AML-193 (cell line): ENCODE measurements around the gene MRPS16.
"Not testable (repeated sequence)": the region's sequence is repeated elsewhere in the genome, so short reads cannot be mapped to it uniquely, and the experiment has no call there.

Experiments used
- DNase-seq, 2 experiments: peaks; one replicate each; lab custom pipeline; 2025; lab: John Stamatoyannopoulos, UW

MRPS16 gene

DNA sequence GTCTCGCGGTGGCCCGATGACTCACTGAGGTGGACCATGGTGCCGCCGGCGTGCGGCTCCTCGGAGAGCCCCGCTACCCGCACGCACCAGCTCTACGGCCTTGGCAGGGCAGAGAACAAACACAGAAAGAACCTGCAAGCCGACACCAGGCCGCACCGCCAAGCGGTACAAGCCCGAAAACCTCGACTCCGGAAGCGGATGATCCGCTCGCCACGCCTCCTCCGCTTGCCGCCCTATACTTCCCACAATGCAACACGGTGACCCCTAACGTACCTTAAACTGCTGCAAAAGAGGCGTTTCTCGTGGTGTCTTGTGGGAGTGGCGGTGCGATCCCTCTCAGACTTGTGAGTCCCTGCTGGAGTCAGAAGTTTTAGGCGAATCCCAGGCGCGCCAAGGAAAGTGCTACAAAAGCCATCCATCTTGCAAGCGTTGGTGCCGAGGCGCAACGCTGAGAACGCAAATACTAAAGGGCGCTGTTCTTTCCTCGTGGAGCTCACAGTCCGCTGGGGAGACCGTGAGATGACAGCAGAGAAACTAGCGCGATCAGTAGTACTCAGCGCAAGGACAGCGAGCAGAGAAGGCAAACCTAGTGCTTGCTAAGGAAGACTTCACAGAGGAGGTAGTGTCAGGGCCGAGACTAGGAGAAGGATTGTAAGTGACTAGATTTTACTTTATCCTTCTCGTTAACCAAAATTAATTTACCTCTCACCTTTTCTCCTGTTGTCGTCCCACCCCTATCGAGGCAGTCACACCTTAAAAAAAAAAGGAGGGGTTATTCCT, at the start of gene MRPS16:
Gene MRPS16 (minus strand): TSS at position 200 of the 780 bp plus-strand sequence. CDS start 162 bp downstream, at position 38.
- DNase-seq: peak; percentile 95 to 96

DNA sequence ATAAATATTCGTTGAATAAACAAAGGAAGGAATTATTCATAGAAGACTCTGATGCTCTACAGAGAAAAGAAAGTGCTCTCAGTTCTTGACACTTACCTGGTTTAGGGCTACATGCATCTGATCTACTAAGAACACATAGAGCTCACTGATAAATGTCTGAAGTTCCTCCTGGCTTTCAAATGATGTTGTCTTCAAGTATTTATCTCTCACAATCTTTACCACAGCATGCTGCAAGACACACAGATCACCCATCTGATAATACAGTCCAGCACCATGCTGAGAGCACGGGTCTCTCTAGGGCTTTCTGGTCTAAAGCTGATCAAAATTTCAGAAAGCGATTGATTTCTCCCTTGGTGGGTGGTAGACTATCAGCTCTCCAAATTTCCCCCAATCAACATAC, 44.5 kb upstream of the MRPS16 start:
- DNase-seq: no peak

DNA sequence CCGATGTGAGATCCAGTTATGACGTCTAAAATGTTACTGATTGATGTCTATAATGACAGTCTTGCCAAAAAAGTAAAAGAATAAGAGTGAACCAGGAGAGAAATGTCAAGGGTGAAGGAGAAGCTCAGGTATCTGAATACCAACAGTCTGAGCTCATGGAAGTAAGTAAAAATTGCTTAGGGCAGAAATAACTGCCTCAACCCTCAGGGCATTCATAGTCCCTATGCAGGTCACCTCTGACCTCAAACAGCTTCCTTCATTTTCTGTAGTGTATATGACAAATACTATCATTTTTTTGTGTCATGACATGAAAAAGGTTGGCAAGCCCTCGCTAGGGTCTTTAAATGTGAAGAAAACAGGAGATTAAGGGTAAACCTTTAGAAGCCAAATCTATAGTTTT, 41.0 kb upstream of the MRPS16 start:
- no peak for DNase-seq

DNA sequence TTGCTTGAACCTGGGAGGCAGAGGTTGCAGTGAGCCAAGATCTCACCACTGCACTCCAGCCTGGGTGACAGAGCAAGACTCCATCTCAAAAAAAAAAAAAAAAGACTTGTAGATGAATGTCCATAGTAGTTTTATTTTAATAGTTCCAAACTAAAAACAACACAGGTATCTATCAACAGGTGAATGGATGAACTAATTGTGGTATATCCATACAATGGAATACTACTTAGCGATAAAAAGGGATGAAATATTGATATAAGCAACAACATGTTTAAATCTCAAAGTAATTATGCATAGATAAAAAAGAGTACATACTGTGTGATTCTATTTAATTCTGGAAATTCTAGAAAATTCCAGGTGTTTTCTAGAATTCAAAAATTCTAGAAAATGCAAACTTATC, 37.5 kb upstream of the MRPS16 start:
- DNase-seq: no peak

DNA sequence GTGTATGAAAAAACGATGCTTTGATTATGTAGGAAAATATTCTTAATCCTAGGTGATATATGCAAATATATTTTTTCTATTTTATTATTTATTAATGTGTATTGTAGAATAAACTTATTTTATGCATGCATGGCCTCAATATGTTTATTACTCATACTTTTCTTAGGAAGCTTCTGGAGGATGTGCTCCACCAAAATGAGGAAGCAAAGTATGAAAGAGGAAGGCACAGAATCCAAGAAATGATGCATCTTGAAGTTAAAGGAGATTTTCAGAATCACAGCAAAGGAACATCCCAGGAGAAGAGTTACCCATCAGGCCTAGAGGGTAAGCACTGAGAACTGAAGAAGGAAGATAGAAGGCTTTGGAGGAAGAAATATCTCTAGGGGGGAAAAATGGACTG, 35.0 kb upstream of the MRPS16 start:
- peak; percentile 5 to 15 for DNase-seq

DNA sequence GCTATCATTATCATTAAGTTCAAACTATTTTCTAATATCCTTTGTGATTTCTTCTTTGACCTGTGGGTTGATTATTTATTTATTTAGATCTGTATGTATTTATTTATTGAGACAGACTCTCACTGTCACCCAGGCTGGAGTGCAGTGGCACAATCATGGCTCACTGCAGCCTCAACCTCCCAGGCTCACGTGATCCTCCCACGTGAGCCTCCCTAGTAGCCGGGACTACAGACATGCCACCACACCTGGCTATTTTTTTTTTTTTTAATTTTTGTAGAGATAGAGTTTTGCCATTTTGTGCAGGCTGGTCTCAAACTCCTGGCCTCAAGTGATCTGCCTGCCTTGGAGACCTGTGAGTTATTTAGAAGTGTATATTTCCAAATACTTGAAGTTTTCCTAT, 28.7 kb upstream of the MRPS16 start:
- no peak for DNase-seq

DNA sequence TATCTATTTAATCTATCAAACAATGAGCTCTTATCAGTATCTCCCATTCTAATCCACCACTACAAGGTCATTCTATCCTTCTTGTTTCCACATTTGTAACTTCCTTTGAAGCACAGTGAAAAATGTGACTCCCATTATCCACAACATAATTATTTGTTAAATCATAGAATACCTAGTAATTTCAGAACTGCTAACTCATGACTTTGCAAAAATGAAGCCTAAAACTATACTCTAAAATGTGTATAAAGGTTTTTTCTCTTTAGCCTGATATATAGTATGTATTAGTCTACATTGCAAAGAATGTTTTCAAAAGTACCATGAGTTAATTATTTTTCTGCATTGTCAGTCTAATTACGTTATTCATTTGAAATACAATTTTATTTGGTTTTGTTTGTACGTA, 12.0 kb upstream of the MRPS16 start:
- no peak for DNase-seq

DNA sequence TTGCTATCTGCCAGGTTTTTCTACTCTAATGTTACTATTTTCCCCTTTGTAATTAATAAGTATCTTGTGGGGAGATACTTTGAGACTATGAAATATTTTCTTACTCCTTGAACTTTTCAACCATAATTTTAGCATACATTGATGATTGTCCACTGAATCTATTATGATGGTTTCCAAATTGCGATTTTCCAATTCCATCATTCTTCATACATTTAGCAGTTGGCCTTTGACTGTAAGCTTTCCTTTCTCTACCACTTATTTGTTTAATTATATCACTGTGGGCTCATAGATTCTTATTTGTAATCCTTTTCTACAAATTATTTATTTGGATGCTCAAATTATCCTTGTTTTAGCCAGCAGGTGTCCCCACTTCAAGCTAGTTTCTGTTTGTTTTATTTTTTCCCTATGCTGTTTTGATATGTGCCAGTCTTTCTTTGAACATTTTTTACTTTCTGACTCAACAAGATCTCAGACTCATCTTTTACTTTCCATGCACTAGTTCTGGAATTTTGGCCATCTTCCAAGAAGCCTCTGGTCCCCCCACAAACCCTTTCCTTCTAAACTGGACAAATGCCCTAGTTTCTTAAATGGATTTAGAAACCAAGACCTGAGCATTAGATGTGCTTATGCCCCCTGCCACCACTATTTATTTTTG, 11.4 kb upstream of the MRPS16 start:
- peak; percentile 50 to 51 for DNase-seq

DNA sequence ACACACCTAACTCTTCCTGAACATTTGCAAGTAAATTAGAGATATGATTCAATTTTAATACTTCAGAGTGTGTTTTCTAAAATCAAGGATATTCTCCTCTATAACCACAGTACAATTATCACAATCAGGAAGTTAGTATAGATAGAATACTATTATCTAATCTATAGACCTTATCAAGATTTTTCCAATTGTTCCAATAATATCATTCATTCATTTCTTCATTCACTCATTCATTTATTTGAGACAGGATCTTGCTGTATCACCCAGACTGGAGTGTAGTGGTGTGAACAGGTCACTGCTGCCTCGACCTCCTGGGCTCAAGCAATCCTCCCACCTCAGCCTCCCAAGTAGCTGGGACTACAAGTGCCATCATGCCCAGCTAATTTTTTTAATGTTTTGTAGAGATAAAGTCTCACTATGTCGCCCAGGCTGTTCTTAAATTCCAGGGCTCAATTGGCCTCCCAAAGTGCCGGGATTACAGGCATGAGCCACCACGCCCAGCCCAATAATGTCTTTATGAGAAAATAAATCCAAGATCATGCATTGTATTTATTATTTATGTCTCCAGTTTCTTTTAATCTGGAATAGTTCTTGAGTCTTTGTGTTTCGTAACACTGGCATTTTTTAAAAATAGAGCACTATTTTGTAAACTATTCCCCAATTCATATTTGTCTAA, 10.6 kb upstream of the MRPS16 start:
- no peak for DNase-seq

DNA sequence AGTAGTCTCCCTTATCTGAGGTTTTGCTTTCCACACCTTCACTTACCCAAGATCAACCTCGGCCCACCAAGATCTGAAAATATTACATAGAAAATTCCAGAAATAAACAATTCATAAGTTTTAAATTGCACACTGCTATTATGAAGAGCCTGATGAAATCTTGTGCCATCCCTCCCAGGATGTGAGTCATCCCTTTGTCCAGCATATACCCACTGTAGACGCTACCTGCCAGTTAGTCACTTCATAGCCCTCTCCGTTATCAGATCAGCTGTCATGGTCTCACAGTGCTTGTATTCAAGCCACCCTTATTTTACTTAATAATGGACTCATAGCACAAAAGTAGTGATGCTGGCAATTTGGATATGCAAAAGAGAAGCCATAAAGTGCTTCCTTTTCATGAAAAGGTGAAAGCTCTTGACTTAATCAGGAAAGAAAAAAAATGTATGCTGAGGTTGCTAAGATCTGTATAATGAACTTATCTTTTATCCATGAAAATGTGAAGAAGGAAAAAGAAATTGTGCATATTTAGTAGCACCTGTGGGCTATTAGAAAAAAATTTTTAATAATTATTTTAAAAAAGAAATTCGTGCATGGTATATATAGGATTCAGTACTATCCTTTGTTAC, 9.8 kb upstream of the MRPS16 start:
- no peak for DNase-seq

DNA sequence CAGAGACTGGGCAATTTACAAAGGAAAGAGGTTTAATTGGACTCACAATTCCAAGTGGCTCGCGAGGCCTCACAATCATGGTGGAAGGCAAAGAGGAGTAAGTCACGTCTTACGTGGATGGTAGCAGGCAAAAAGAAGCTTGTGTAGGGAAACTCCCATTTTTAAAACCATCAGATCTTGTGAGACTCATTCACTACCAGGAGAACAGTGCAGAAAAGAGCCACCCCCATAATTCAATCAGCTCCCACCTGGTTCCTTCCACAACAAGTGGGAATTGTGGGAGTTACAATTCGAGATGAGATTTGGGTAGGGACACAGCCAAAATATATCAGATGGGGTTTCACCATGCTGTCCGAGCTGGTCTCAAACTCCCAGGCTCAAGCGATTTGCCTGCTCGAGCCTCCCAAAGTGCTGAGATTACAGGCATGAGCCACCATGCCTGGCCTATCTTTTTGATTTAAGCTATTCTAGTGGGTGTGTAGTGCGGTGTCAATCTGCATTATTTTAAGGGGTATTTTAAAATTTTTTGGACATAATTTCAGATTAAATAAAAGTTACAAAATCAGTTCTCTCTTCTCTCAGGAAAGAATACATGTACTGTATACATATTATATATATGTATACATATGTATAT, 9.0 kb upstream of the MRPS16 start:
- no peak for DNase-seq

DNA sequence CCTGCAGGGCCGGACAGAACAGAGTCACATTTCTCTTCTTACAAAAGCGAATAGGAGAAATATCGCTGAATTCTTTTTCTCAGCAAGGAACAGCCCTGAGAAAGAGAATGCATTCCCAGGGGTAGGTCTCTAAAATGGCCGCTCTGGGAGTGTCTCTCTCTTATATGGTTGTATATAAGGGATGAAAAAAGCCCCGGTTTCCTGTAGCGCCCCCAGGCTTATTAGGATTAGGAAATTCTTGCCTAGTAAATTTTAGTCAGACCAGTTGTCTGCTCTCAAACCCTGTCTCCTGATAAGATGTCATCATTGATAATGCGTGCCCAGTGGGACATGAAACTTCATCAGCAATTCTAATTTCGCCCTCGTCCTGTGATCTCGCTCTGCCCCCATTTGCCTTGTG, 6.2 kb upstream of the MRPS16 start:
- DNase-seq: not testable (repeated sequence)

DNA sequence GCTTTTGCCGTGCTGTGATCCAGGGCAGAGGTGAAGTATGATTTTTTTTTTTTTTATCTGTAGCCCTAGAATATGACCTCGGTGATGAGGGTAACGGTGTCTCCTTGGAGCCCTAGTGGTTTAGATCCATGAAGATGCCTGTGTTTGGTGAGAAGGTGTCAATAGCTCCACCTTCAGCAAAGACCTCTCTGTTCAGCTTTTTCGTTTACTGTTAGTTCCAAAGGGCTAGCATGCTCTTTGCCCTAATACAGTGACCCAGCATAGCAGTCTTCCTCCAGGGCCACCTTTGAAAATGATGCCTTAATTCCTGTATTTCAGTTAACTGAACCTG, 746 bp upstream of the MRPS16 start:
- peak in 1 of 2 experiments; percentile 20 for DNase-seq

DNA sequence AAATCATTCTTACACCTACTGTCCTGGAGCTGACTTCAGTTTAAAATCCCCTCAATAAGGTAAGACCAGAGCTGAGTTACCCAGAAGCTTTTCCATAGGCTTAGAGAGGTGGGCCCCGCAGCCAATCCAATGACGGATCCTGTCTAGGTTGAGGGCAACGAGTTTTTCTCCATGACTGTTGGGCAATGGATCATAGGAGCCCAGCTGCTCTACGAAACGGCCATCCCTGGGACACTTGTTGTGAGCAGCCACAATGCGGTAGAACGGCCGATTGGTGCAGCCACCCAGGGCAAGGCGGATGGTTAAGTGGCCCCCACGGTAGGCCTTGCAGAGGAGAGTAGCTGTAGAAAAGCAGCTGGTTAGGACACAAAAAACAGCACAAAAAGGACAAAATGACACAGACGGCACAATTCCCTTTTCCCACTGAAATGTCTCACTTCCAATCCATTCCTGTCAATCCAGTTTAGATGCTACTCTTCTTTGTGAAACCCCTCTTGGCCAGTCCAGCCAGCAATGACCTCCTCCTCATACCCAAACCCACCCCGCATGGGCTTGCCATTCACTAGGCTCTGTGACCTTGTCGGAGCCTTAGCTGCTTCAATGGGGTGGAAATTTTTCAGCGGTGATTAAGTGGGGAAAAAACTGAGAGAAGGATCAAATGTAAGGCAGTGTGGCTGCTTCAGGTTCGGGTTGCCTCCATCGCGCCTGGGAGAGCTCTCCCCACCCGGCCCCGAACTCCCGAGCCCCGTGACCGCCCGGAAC, 580 bp downstream of the MRPS16 start:
- no peak for DNase-seq

DNA sequence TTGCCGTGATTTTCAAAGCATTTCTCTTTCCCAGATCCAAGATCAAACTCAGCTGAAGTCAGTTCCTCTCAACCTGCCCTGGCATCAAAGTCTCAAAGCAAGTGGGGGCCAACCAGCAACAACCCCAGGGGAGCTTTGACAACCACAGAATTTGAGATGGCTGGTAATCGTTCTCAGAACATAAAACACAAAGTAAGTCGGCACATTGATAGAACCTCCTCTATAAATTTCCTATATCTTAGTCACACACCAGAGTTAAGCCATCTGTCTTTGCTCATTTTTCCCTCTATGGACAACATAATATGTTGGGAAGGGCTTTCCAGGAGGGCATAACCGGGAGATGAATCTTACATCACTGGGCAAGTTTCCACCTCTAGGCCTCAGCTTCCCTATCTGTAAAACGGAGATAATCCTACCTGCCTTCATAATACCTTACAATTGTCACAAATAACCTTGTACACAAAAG, 4.2 kb downstream of the MRPS16 start:
- DNase-seq: no peak

DNA sequence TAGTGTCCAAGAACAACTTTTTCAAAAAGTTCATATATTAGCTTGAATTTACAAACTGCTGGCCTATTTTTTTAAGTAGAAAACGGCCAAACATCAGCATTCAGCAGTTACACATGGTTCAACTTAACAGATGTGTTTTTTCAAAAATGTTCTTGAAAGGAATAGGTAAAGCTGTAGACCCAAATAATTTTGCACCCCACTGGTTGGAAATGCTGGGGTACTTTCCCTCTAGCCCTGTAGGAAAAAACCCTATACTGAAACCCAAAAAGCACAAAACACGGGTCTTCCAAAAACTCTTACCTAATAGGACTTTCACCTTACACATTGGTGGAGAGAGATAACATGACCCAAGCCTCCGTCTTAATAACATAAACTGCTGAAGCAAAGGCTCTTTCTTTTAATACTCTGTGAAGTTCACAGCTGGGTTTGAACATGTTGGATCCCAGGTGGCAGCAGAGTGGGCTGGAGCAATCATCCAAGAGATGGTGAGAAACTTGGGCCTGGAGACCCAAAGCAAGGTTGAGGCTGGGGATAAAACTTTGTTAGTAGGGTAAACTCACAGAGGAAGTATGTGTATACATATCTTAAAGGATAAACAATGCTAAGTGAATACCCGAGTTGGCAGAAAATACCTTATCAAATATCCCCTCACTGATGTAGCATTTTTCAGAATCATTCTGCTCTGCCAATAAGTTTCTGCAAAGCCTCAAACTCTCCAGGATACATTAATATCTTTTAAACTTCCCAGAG, 4.8 kb downstream of the MRPS16 start:
- no peak for DNase-seq

DNA sequence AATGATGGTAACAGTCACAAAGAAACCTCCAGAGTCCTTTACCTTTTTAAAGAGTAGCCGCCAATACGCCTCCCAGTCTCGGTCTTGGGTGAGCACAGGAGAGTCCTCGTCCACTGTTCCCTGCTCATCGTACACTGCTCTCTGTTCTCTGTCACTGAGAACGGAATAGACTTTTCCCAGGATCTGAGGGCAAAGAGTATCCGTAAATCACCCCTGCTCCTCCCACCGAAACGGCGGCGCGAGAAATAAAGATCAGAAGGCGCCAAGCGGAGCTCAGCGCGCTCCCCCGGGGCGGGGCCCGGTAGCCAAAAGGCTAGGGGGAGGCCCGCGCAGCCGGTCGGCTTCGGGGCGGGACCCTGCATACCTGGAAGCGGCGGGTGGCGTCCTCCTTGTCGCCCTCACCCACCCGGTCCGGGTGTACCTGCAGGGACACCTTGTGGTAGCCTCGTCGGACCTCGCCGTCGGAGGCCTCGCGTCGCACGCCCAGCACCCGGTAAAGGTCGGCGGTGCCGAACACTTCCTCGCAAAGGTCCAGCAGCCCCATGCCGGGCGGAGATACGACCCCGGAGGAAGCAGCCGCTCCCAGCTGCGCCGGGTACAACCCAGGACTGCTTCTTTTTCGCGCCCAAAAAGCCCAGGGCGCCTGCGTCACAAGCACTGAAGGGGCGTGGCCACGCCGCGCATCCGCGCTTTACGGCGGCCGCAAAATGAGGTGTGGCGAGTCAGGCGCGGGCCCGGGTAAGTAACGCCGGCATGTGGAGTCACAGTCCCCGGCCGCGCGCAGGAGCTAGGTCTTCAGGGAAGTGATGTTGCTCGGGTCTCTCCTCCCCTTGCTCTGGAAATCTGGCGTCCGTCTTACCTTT, 5.6 kb downstream of the MRPS16 start, which contains the start of gene DNAJC9:
Gene DNAJC9 (minus strand): TSS at position 610 of the 863 bp plus-strand sequence. CDS start 66 bp downstream, at position 544.
- DNase-seq: peak; percentile 91 to 92

DNA sequence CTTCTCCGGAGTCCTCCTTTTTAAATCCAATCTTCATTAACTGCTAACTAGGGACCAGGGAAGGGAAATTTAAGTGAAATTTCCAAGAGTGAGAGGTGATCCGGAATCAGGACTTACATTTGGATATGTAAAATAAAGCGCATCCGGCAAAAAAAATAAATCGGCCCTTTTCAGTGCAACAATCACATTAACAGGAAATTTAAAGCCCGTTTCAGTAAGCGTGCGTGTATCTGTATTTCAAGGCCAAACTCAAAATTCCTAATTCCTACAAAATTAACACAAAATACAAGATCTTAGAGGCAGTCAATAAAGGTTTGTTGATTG, 6.2 kb downstream of the MRPS16 start:
- peak in 1 of 2 experiments; percentile 29 for DNase-seq

DNA sequence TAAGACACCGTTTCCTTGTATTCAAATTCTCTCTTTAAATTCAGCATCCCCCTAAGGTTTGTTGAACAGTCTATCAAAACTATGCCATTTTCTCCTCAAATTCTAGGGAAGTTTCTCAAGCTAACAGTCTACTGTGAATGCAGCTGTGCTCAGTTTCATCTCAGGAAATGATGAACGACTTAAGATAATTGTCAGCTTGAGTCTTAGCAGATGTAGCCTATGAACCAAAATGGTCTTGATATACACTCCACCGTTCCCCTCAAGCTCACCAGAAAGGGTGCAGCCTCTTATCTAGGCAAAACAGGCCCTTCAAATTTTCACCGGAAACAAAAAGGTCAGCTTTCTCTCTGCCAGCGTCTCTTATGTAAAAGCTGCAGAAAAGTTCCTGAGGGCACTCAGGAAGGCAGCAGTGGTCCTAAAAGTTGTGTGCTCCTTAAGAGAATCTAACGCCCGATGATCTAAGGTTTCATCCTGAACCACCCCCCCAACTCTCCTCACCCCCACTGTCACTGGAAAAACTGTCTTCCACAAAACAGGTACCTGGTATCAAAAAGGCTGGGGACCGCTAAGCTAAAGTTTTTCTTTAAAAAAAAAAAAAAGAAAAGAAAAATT, 7.5 kb downstream of the MRPS16 start:
- no peak for DNase-seq
